IMR-90 (cell line): ENCODE data around the gene ZNF212. TPM values are rescaled to one million over a fixed set of nuclear protein-coding genes. Genes with fewer than 3 reads are reported as not detected.

ENCODE experiments used
- ATAC-seq: fragments of 200-7000 bp; cut with Tn5 transposase; 2 replicates; pipeline ENCODE4 v1.9.1; 2020; ENCODE audit warnings: low read depth, mild to moderate bottlenecking, moderate library complexity
- BruUV-seq: library from RNA; stranded (reverse); fragments of 400-500 nt; replicated peaks from 2 replicates; lab custom pipeline; 2021; lab: Mats Ljungman, UMichigan
- CTCF ChIA-PET: fragments of 300-600 bp; formaldehyde crosslinking; extraction: SDS; loops from one replicate; lab custom pipeline; 2021; ENCODE audit warnings: antibody characterized with exemption; lab: Yijun Ruan, JAX
- POLR2A ChIA-PET: fragments of 300-600 bp; sonication (Branson Sonifier 250); formaldehyde crosslinking; loops from one replicate; lab custom pipeline; 2022; ENCODE audit warnings: antibody characterized with exemption; ENCODE audit not compliant: unreplicated experiment; lab: Charles Lee
- DNase-seq: peaks from one replicate; pipeline ENCODE4 v3.0.0; 2013
- H2AFZ ChIP-seq: replicated peaks from 2 replicates; pipeline ENCODE3; 2013; ENCODE audit warnings: low read length, mild to moderate bottlenecking; ENCODE audit not compliant: poor library complexity
- H2AK5ac ChIP-seq: 2 replicates; pipeline ENCODE4 v1.6.1; 2013; ENCODE audit warnings: low read depth, low read length, inconsistent platforms
- H2AK9ac ChIP-seq: replicated peaks from 2 replicates; pipeline ENCODE3; 2013; ENCODE audit warnings: mild to moderate bottlenecking, low read depth, low read length, moderate library complexity; ENCODE audit not compliant: poor library complexity
- H2BK120ac ChIP-seq: 2 replicates; pipeline ENCODE4 v1.6.1; 2013; ENCODE audit warnings: low read depth, low read length, inconsistent platforms
- H2BK15ac ChIP-seq: 3 replicates; pipeline ENCODE4 v1.6.1; 2013; ENCODE audit warnings: low read depth, low read length, inconsistent platforms
- H2BK20ac ChIP-seq: 2 replicates; pipeline ENCODE4 v1.6.1; 2013; ENCODE audit warnings: low read depth, mild to moderate bottlenecking, inconsistent platforms, low read length, moderate library complexity
- H2BK5ac ChIP-seq: 2 replicates; pipeline ENCODE4 v1.6.1; 2013; ENCODE audit warnings: mild to moderate bottlenecking, low read depth, low read length, inconsistent platforms; ENCODE audit not compliant: poor library complexity, severe bottlenecking
- H3K14ac ChIP-seq: replicated peaks from 2 replicates; pipeline ENCODE4 v1.6.1; 2013; ENCODE audit warnings: low read depth, low read length, inconsistent platforms
- H3K18ac ChIP-seq: 2 replicates; pipeline ENCODE4 v1.6.1; 2013; ENCODE audit warnings: low read depth, low read length, control low read depth
- H3K23ac ChIP-seq: 2 replicates; pipeline ENCODE4 v1.6.1; 2013; ENCODE audit warnings: low read depth, low read length, inconsistent platforms
- H3K27ac ChIP-seq: 2 replicates; pipeline ENCODE4 v1.5.1; 2013; ENCODE audit warnings: mild to moderate bottlenecking, control low read depth, low read length; ENCODE audit not compliant: insufficient read depth
- H3K27me3 ChIP-seq: 2 replicates; pipeline ENCODE4 v1.6.1; 2013; ENCODE audit warnings: low read length; ENCODE audit not compliant: control insufficient read depth, insufficient read depth
- H3K36me3 ChIP-seq: 2 replicates; pipeline ENCODE4 v1.6.1; 2013; ENCODE audit warnings: low read length, mixed read lengths; ENCODE audit not compliant: control insufficient read depth, insufficient read depth
- H3K4ac ChIP-seq: 2 replicates; pipeline ENCODE4 v1.6.1; 2013; ENCODE audit warnings: low read depth, low read length, inconsistent platforms
- H3K4me1 ChIP-seq: 2 replicates; pipeline ENCODE4 v1.6.1; 2013; ENCODE audit warnings: low read length, mixed read lengths; ENCODE audit not compliant: control insufficient read depth, insufficient read depth
- H3K4me2 ChIP-seq: 2 replicates; pipeline ENCODE4 v1.6.1; 2013; ENCODE audit warnings: low read depth, mild to moderate bottlenecking, control low read depth, low read length, moderate library complexity
- H3K4me3 ChIP-seq: 2 replicates; pipeline ENCODE4 v1.5.1; 2013; ENCODE audit warnings: low read depth, mild to moderate bottlenecking, control low read depth, low read length, moderate library complexity; ENCODE audit not compliant: insufficient read depth
- H3K56ac ChIP-seq: 2 replicates; pipeline ENCODE4 v1.6.1; 2013; ENCODE audit warnings: low read length, inconsistent platforms; ENCODE audit not compliant: insufficient read depth; ENCODE audit errors: extremely low read depth
- H3K79me1 ChIP-seq, 2 experiments: 2 replicates each; pipeline ENCODE4 v1.6.1; 2013; ENCODE audit warnings: low read length in 2 of 2, inconsistent platforms in 1 of 2, low read depth in 1 of 2
- H3K9ac ChIP-seq: 2 replicates; pipeline ENCODE4 v1.6.1; 2013; ENCODE audit warnings: low read depth, low read length, control low read depth
- H3K9me1 ChIP-seq: 2 replicates; pipeline ENCODE4 v1.6.1; 2013; ENCODE audit warnings: low read length, inconsistent platforms; ENCODE audit not compliant: insufficient read depth
- H3K9me3 ChIP-seq: 2 replicates; pipeline ENCODE4 v1.6.1; 2013; ENCODE audit warnings: low read length; ENCODE audit not compliant: control insufficient read depth, insufficient read depth
- H4K20me1 ChIP-seq: 2 replicates; pipeline ENCODE4 v1.6.1; 2013; ENCODE audit warnings: low read length, inconsistent platforms; ENCODE audit not compliant: insufficient read depth
- H4K5ac ChIP-seq: 2 replicates; pipeline ENCODE4 v1.6.1; 2013; ENCODE audit warnings: mild to moderate bottlenecking, low read depth, low read length, control low read depth
- H4K8ac ChIP-seq, 2 experiments: 2 replicates each; pipeline ENCODE4 v1.6.1; 2013; ENCODE audit warnings: low read depth in 2 of 2, low read length in 2 of 2, control low read depth in 1 of 2, inconsistent platforms in 1 of 2
- H4K91ac ChIP-seq: 2 replicates; pipeline ENCODE4 v1.6.1; 2013; ENCODE audit warnings: low read depth, low read length, inconsistent platforms; ENCODE audit not compliant: insufficient read depth
- BHLHE40 ChIP-seq: fragments of 150-350 bp; IDR thresholded peaks from 2 replicates; pipeline ENCODE4 v1.6.1; 2016; ENCODE audit warnings: mild to moderate bottlenecking, low read depth, low read length
- CEBPB ChIP-seq: IDR thresholded peaks from 2 replicates; pipeline ENCODE4 v1.6.1; 2012; ENCODE audit warnings: low read depth, low read length, improper control_type of control experiment
- CHD1 ChIP-seq: IDR thresholded peaks from 2 replicates; pipeline ENCODE4 v1.6.1; 2012; ENCODE audit warnings: low read depth, low read length, improper control_type of control experiment
- FOS ChIP-seq: fragments of 150-350 bp; IDR thresholded peaks from 2 replicates; pipeline ENCODE4 v1.6.1; 2016; ENCODE audit warnings: low read depth, low read length
- MAFK ChIP-seq: IDR thresholded peaks from 2 replicates; pipeline ENCODE4 v1.6.1; 2012; ENCODE audit warnings: low read depth, low read length, improper control_type of control experiment
- MAZ ChIP-seq: IDR thresholded peaks from 2 replicates; pipeline ENCODE4 v1.6.1; 2012; ENCODE audit warnings: low read depth, mild to moderate bottlenecking, low read length, improper control_type of control experiment, moderate library complexity, borderline replicate concordance
- MXI1 ChIP-seq: IDR thresholded peaks from 2 replicates; pipeline ENCODE4 v1.6.1; 2012; ENCODE audit warnings: low read depth, mild to moderate bottlenecking, low read length, moderate library complexity, borderline replicate concordance
- NFE2L2 ChIP-seq: fragments of 150-350 bp; IDR thresholded peaks from 2 replicates; pipeline ENCODE4 v1.6.1; 2016; ENCODE audit warnings: low read depth, mild to moderate bottlenecking, low read length
- POLR2A ChIP-seq: IDR thresholded peaks from 2 replicates; pipeline ENCODE4 v1.6.1; 2012; ENCODE audit warnings: mild to moderate bottlenecking, low read depth, low read length
- RAD21 ChIP-seq: IDR thresholded peaks from 2 replicates; pipeline ENCODE4 v1.6.1; 2012; ENCODE audit warnings: low read length, improper control_type of control experiment
- RCOR1 ChIP-seq: IDR thresholded peaks from 2 replicates; pipeline ENCODE4 v1.6.1; 2012; ENCODE audit warnings: mild to moderate bottlenecking, low read length, improper control_type of control experiment; ENCODE audit not compliant: insufficient replicate concordance
- RFX5 ChIP-seq: IDR thresholded peaks from 2 replicates; pipeline ENCODE4 v1.8.0; 2012; ENCODE audit warnings: low read depth, mild to moderate bottlenecking, low read length, moderate library complexity
- SMC3 ChIP-seq: fragments of 150-350 bp; IDR thresholded peaks from 2 replicates; pipeline ENCODE4 v1.6.1; 2016; ENCODE audit warnings: low read depth, mild to moderate bottlenecking, antibody characterized with exemption, low read length, moderate library complexity
- WGBS, 2 experiments: methylation state at CpG; one replicate each; pipeline versions ENCODE4 v1.1.5 to v1.1.7; 2013; ENCODE audit warnings: missing lambda C conversion rate in 2 of 2; ENCODE audit not compliant: insufficient read length in 1 of 2; ENCODE audit errors: extremely low coverage in 2 of 2; 5-methylcytosine and 5-hydroxymethylcytosine counted together
- dilution Hi-C: fragments of 300-500 bp; cut with HindIII; formaldehyde crosslinking; loops from one replicate; pipeline ENCODE4 v1.14.3; 2018; ENCODE audit warnings: low sequenced_read_pairs; ENCODE audit not compliant: unreplicated experiment
- in situ Hi-C: fragments of 300-500 bp; cut with MboI; formaldehyde crosslinking; loops from 3 replicates; pipeline ENCODE4 v1.14.3; 2019; ENCODE audit warnings: low sequenced_read_pairs, inconsistent platforms, mixed read lengths
- intact Hi-C: fragments of 100-400 bp; cut with micrococcal nuclease; formaldehyde crosslinking; loops from 2 replicates; pipeline ENCODE4 v1.10.0; 2022
- polyA plus RNA-seq, 3 experiments: library from polyadenylated mRNA; depleted of rRNA; stranded (reverse); fragments of >200 nt; gene quantifications; 2 replicates each; pipeline ENCODE4 v1.2.3, GENCODE V29; 2012; ENCODE audit warnings: low replicate concordance in 1 of 3
- total RNA-seq: library from RNA; depleted of rRNA; stranded (reverse); fragments of >200 nt; gene quantifications from 2 replicates; pipeline ENCODE4 v1.2.3, GENCODE V29; 2012
- TF ChIP-seq, protein P1 (sequence below): fragments of 150-350 bp; IDR thresholded peaks from 2 replicates; pipeline ENCODE4 v1.6.1; 2016; ENCODE audit warnings: low read depth, mild to moderate bottlenecking, low read length, moderate library complexity, borderline replicate concordance
- TF ChIP-seq, protein P2 (sequence below): conservative IDR thresholded peaks from 2 replicates; pipeline ENCODE4 v1.5.1; 2012; ENCODE audit warnings: mild to moderate bottlenecking, low read depth, low read length, improper control_type of control experiment
- TF ChIP-seq, protein P3 (sequence below): fragments of 150-350 bp; IDR thresholded peaks from 2 replicates; pipeline ENCODE4 v1.6.1; 2017; ENCODE audit warnings: mild to moderate bottlenecking, antibody characterized with exemption, low read length, low read depth

ZNF212 gene
- total and polyA plus RNA-seq, 2 of the 4 experiments (the other 2 are of a cell fraction), result 3.8 to 5.1 TPM

DNA sequence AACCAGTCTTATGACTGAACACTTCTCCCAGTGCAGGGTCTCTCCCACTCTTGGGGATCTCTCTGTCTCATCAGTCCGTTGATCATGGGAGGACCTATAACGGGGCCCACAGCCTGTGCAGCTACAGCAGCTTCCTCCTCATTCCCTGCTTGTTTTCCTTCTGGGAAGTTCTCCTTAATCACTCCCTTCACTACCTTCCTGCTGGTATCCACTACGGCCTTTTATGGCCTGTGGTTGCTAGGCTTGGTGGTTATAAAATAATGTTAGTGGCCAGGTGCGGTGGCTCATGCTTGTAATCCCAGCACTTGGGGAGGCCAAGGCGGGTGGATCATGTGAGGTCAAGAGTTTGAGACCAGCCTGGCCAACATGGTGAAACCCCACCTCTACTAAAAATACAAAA, 47.6 kb upstream of the ZNF212 start:
- no CpG with 5 or more reads among the region's 5 CpGs for WGBS, 2 experiments
- Histone ChIP-seq H4K91ac (no peak overlapping the region), H4K8ac (no peak overlapping the region), H3K79me1 (peaks cover 0 to 5% of the 10 kb centered on the region in 2 experiments; a peak in 1 of 4 replicates), H2BK15ac (no peak overlapping the region), H2AK5ac (no peak overlapping the region), H4K20me1 (peaks cover 3% of the 10 kb centered on the region; the same call in 1 of the 2 replicates), H3K27ac (no peak overlapping the region), H3K4me3 (no peak overlapping the region), H3K9me3 (no peaks in the 10 kb centered on the region), H3K9me1 (no peaks in the 10 kb centered on the region; the same call in 1 of the 2 replicates), H2BK20ac (no peak overlapping the region), H3K27me3 (no peaks in the 10 kb centered on the region), H2AFZ (no peak overlapping the region), H3K14ac (no peak overlapping the region), H3K36me3 (no peaks in the 10 kb centered on the region), H3K4me2 (no peak overlapping the region), H4K5ac (no peak overlapping the region), H3K18ac (no peak overlapping the region), H3K23ac (no peak overlapping the region), H3K4ac (no peak overlapping the region), H2AK9ac (no peak overlapping the region), H2BK5ac (no peak overlapping the region), H3K4me1 (peaks cover 3% of the 10 kb centered on the region), H2BK120ac (no peak overlapping the region), H3K9ac (no peak overlapping the region), H3K56ac (no peak overlapping the region)
- ATAC-seq (no peak), DNase-seq (no peak)
- POLR2A ChIA-PET, result interaction anchor here (0.7 kb wide), 1 partner anchor 14 kb away, joined by 7 read pairs; no protein-coding TSS in a partner anchor
- CTCF ChIA-PET, result interaction anchor here (0.6 kb wide), 1 partner anchor 21 kb away, joined by 3 read pairs; no protein-coding TSS in a partner anchor
- in situ Hi-C loops (no loop called here), intact Hi-C loops (no loop called here), dilution Hi-C loops (no loop called here)
- TF ChIP-seq BHLHE40 (no peak), FOS (no peak), CHD1 (no peak), NFE2L2 (no peak), POLR2A (no peak), RAD21 (no peak), SMC3 (no peak), RCOR1 (no peak), MXI1 (no peak), MAZ (no peak), MAFK (no peak), RFX5 (no peak), CEBPB (no peak)
- TF ChIP-seq, protein P1, sequence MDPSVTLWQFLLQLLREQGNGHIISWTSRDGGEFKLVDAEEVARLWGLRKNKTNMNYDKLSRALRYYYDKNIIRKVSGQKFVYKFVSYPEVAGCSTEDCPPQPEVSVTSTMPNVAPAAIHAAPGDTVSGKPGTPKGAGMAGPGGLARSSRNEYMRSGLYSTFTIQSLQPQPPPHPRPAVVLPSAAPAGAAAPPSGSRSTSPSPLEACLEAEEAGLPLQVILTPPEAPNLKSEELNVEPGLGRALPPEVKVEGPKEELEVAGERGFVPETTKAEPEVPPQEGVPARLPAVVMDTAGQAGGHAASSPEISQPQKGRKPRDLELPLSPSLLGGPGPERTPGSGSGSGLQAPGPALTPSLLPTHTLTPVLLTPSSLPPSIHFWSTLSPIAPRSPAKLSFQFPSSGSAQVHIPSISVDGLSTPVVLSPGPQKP, result no peak
- TF ChIP-seq, protein P2, sequence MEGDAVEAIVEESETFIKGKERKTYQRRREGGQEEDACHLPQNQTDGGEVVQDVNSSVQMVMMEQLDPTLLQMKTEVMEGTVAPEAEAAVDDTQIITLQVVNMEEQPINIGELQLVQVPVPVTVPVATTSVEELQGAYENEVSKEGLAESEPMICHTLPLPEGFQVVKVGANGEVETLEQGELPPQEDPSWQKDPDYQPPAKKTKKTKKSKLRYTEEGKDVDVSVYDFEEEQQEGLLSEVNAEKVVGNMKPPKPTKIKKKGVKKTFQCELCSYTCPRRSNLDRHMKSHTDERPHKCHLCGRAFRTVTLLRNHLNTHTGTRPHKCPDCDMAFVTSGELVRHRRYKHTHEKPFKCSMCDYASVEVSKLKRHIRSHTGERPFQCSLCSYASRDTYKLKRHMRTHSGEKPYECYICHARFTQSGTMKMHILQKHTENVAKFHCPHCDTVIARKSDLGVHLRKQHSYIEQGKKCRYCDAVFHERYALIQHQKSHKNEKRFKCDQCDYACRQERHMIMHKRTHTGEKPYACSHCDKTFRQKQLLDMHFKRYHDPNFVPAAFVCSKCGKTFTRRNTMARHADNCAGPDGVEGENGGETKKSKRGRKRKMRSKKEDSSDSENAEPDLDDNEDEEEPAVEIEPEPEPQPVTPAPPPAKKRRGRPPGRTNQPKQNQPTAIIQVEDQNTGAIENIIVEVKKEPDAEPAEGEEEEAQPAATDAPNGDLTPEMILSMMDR, result no peak
- TF ChIP-seq, protein P3, sequence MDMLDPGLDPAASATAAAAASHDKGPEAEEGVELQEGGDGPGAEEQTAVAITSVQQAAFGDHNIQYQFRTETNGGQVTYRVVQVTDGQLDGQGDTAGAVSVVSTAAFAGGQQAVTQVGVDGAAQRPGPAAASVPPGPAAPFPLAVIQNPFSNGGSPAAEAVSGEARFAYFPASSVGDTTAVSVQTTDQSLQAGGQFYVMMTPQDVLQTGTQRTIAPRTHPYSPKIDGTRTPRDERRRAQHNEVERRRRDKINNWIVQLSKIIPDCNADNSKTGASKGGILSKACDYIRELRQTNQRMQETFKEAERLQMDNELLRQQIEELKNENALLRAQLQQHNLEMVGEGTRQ, result no peak
- no TSS peak for BruUV-seq
